HCT116 (cell line): ENCODE data around the gene SHTN1. TPM values are rescaled to one million over a fixed set of nuclear protein-coding genes. Genes with fewer than 3 reads are reported as not detected.

Source experiments
- ATAC-seq: fragments of 200-7000 bp; cut with Tn5 transposase; 2 replicates; pipeline ENCODE4 v1.9.1; 2020; ENCODE audit warnings: mild to moderate bottlenecking, moderate library complexity
- BruUV-seq: library from RNA; stranded (reverse); fragments of 400-500 nt; replicated peaks from 2 replicates; lab custom pipeline; 2021; lab: Mats Ljungman, UMichigan
- CTCF ChIA-PET: fragments of 300-600 bp; sonication (Branson Sonifier 250); formaldehyde crosslinking; loops from one replicate; lab custom pipeline; 2021; ENCODE audit warnings: antibody characterized with exemption; lab: Charles Lee
- POLR2A ChIA-PET: fragments of 300-600, 350-600 bp; sonication (Branson Sonifier 250); formaldehyde crosslinking; loops from one replicate; lab custom pipeline; 2021; ENCODE audit warnings: antibody characterized with exemption; lab: Charles Lee
- RAD21 ChIA-PET, 2 experiments: fragments of 300-600 bp; sonication (Branson Sonifier 250); formaldehyde crosslinking; loops; one replicate each; lab custom pipeline; 2023; ENCODE audit warnings: low total read pairs in 2 of 2; ENCODE audit not compliant: uncharacterized antibody in 2 of 2, unreplicated experiment in 2 of 2, low non-redundant PET in 1 of 2; lab: Charles Lee
- DNase-seq: peaks from one replicate; pipeline ENCODE4 v3.0.0-alpha.2; 2010; ENCODE audit warnings: low read depth, low spot score
- H2AFZ ChIP-seq: fragments of 200-600 bp; shearing (Covaris generic), sonication (generic); 2 replicates; pipeline ENCODE4 v1.6.1; 2017; ENCODE audit warnings: low read depth, mixed run types, mixed read lengths, antibody characterized with exemption, low read length; ENCODE audit not compliant: poor library complexity, severe bottlenecking
- H3K27ac ChIP-seq: 2 replicates; pipeline ENCODE4 v1.5.1; 2012; ENCODE audit warnings: low read depth, low read length
- H3K27me3 ChIP-seq: fragments of 200-600 bp; sonication (generic); 2 replicates; pipeline ENCODE4 v1.6.1; 2016; ENCODE audit warnings: mixed run types, low read length, mixed read lengths; ENCODE audit not compliant: insufficient read depth
- H3K36me3 ChIP-seq, 2 experiments: fragments of 200-500 bp in 1 of 2; fragments of 200-600 bp in 1 of 2; sonication (Bioruptor generic) in 1 of 2; sonication (generic) in 1 of 2; 2 replicates each; pipeline versions ENCODE4 v1.5.1 to v1.6.1; 2014 to 2016; ENCODE audit warnings: low read length in 2 of 2, inconsistent platforms in 1 of 2, mixed read lengths in 1 of 2, mixed run types in 1 of 2; ENCODE audit not compliant: insufficient read depth in 2 of 2, control insufficient read depth in 1 of 2
- H3K4me1 ChIP-seq, 2 experiments: fragments of 200-600 bp in 1 of 2; sonication (generic) in 1 of 2; 2 replicates each; pipeline versions ENCODE4 v1.5.1 to v1.6.1; 2012 to 2017; ENCODE audit warnings: low read length in 2 of 2, inconsistent platforms in 1 of 2, mild to moderate bottlenecking in 1 of 2, mixed read lengths in 1 of 2, mixed run types in 1 of 2, moderate library complexity in 1 of 2; ENCODE audit not compliant: insufficient read depth in 2 of 2, control insufficient read depth in 1 of 2
- H3K4me2 ChIP-seq: fragments of 200-600 bp; sonication (generic); 2 replicates; pipeline ENCODE4 v1.6.1; 2017; ENCODE audit warnings: mixed run types, low read length, mixed read lengths
- H3K4me3 ChIP-seq, 2 experiments: fragments of 200-600 bp in 1 of 2; sonication (generic) in 1 of 2; replicated peaks in 1 of 2; 2 replicates each; pipeline ENCODE4 v1.5.1; 2011 to 2016; ENCODE audit warnings: low read length in 2 of 2, control low read depth in 1 of 2, low read depth in 1 of 2, mild to moderate bottlenecking in 1 of 2, mixed read lengths in 1 of 2, mixed run types in 1 of 2
- H3K79me2 ChIP-seq: fragments of 200-600 bp; sonication (generic); 2 replicates; pipeline ENCODE4 v1.6.1; 2017; ENCODE audit warnings: mild to moderate bottlenecking, mixed run types, low read length, moderate library complexity, mixed read lengths; ENCODE audit not compliant: insufficient read depth
- H3K9ac ChIP-seq: fragments of 200-600 bp; sonication (generic); 2 replicates; pipeline ENCODE4 v1.6.1; 2016; ENCODE audit warnings: low read length, mixed read lengths
- H3K9me2 ChIP-seq: fragments of 200-600 bp; sonication (generic), shearing (Covaris generic); 2 replicates; pipeline ENCODE4 v1.6.1; 2017; ENCODE audit warnings: mixed run types, mild to moderate bottlenecking, moderate library complexity; ENCODE audit not compliant: insufficient read depth
- H3K9me3 ChIP-seq, 2 experiments: fragments of 200-500 bp in 1 of 2; fragments of 200-600 bp in 1 of 2; sonication (Bioruptor generic) in 1 of 2; sonication (generic) in 1 of 2; 2 replicates each; pipeline ENCODE4 v1.6.1; 2014 to 2017; ENCODE audit warnings: low read length in 2 of 2, mixed read lengths in 2 of 2, inconsistent platforms in 1 of 2, low read depth in 1 of 2, mild to moderate bottlenecking in 1 of 2, mixed run types in 1 of 2, moderate library complexity in 1 of 2; ENCODE audit not compliant: control insufficient read depth in 1 of 2, insufficient read depth in 1 of 2
- H4K20me1 ChIP-seq: fragments of 200-600 bp; sonication (generic), shearing (Covaris generic); 2 replicates; pipeline ENCODE4 v1.6.1; 2017; ENCODE audit warnings: mixed run types, mild to moderate bottlenecking, moderate library complexity; ENCODE audit not compliant: insufficient read depth
- ATF3 ChIP-seq: IDR thresholded peaks from 2 replicates; pipeline ENCODE4 v1.6.1; 2012
- CTCF ChIP-seq, 3 experiments: fragments of 200-600 bp in 1 of 3; sonication (generic) in 1 of 3; IDR thresholded peaks in 2 of 3; conservative IDR thresholded peaks in 1 of 3; 2 replicates each; pipeline ENCODE4 v1.5.1; 2012 to 2017; ENCODE audit warnings: low read depth in 2 of 3, low read length in 2 of 3, antibody characterized with exemption in 1 of 3, borderline replicate concordance in 1 of 3, control low read depth in 1 of 3, mild to moderate bottlenecking in 1 of 3, mixed read lengths in 1 of 3, mixed run types in 1 of 3, moderate library complexity in 1 of 3; ENCODE audit not compliant: insufficient read depth in 1 of 3
- EGR1 ChIP-seq: IDR thresholded peaks from 2 replicates; pipeline ENCODE4 v1.6.1; 2012; ENCODE audit warnings: low read depth
- EZH2phosphoT487 ChIP-seq: fragments of 200-600 bp; IDR thresholded peaks from 2 replicates; pipeline ENCODE4 v1.6.1; 2018; ENCODE audit warnings: antibody characterized with exemption, borderline replicate concordance
- POLR2AphosphoS5 ChIP-seq: IDR thresholded peaks from 2 replicates; pipeline ENCODE4 v1.6.1; 2011; ENCODE audit warnings: mild to moderate bottlenecking, low read depth, low read length, moderate library complexity
- REST ChIP-seq: IDR thresholded peaks from 2 replicates; pipeline ENCODE4 v1.6.1; 2012; ENCODE audit warnings: low read depth
- SIN3A ChIP-seq: IDR thresholded peaks from 2 replicates; pipeline ENCODE4 v1.6.1; 2012; ENCODE audit warnings: low read depth
- SP1 ChIP-seq: IDR thresholded peaks from 2 replicates; pipeline ENCODE4 v1.6.1; 2012; ENCODE audit warnings: low read depth
- TCF7L2 ChIP-seq: IDR thresholded peaks from 2 replicates; pipeline ENCODE4 v1.7.0; 2011; ENCODE audit warnings: borderline replicate concordance, inconsistent platforms; ENCODE audit not compliant: insufficient read depth, insufficient read length; ENCODE audit errors: extremely low read depth
- ZFX ChIP-seq: fragments of 450-650 bp; IDR thresholded peaks from 2 replicates; pipeline ENCODE4 v1.6.1; 2017
- intact Hi-C: fragments of 100-400 bp; cut with micrococcal nuclease; formaldehyde crosslinking; loops from 2 replicates; pipeline ENCODE4 v1.10.0; 2022
- total RNA-seq: library from RNA; stranded (reverse); gene quantifications from one replicate; pipeline ENCODE4 v1.2.1, GENCODE V29; 2021; ENCODE audit not compliant: unreplicated experiment

The SHTN1 gene
- total RNA-seq, 1 experiment from 2014 or later: 64.0 TPM

- intact Hi-C loops: no loop called here
- TF ChIP-seq REST (no peak), EZH2phosphoT487 (no peak), EGR1 (no peak)
- Histone ChIP-seq H3K27me3 (no peaks in the 10 kb centered on the region), H3K79me2 (no peaks in the 10 kb centered on the region), H4K20me1 (no peaks in the 10 kb centered on the region), H2AFZ (no peak overlapping the region), H3K4me3 (no peak overlapping the region), H3K27ac (no peak overlapping the region), H3K36me3 (peaks cover 18 to 57% of the 10 kb centered on the region in 2 experiments; a peak in 2 of 4 replicates), H3K9ac (no peak overlapping the region), H3K9me3 (no peaks in the 10 kb centered on the region), H3K4me1 (no peaks in the 10 kb centered on the region), H3K9me2 (no peaks in the 10 kb centered on the region), H3K4me2 (no peak overlapping the region)
- DNase-seq (no peak), ATAC-seq (no peak)
- no TSS peak for BruUV-seq
- POLR2A ChIA-PET: no interaction called here
- CTCF ChIA-PET: no interaction called here
- RAD21 ChIA-PET: no interaction called here
These were observed 89.6 kb downstream of the SHTN1 start for GRCh38 chr10:116915340-116915739.

GRCh38 chr10:116913695-116914094 lies 91.3 kb downstream of the SHTN1 start:
- no peak overlapping the region for H3K27ac ChIP-seq
- H3K9ac ChIP-seq: no peak overlapping the region
- no peaks in the 10 kb centered on the region for H3K9me3 ChIP-seq
- ATAC-seq: no peak
- no peak for DNase-seq
- H3K79me2 ChIP-seq: no peaks in the 10 kb centered on the region
- no TSS peak for BruUV-seq
- ChIA-PET CTCF (no interaction called here), POLR2A (no interaction called here), RAD21 (no interaction called here)
- no peaks in the 10 kb centered on the region for H4K20me1 ChIP-seq
- peaks cover 12 to 43% of the 10 kb centered on the region in 2 experiments; a peak in 2 of 4 replicates for H3K36me3 ChIP-seq
- no peak overlapping the region for H3K4me3 ChIP-seq
- intact Hi-C loops: no loop called here
- no peaks in the 10 kb centered on the region for H3K4me1 ChIP-seq
- no peak overlapping the region for H3K4me2 ChIP-seq
- H2AFZ ChIP-seq: no peak overlapping the region
- no peaks in the 10 kb centered on the region for H3K9me2 ChIP-seq
- no peaks in the 10 kb centered on the region for H3K27me3 ChIP-seq
- no peak for TF ChIP-seq ATF3
- TF ChIP-seq SIN3A: no peak
- TF ChIP-seq TCF7L2: no peak
- TF ChIP-seq ZFX: no peak
- TF ChIP-seq SP1: no peak
- no peak for TF ChIP-seq POLR2AphosphoS5
- no peak for TF ChIP-seq CTCF (IDR thresholded peaks at IDR 0.05 in 2 of 3, conservative IDR thresholded peaks at IDR 0.05 in 1 of 3; ENCODE audit: borderline replicate concordance in 1 of 3, insufficient read depth in 1 of 3, low read depth in 2 of 3, low read length in 2 of 3)
- no peak for TF ChIP-seq REST
